NCI-H345 treated with DMSO at 0.1 percent for 48 hours (cell line): ENCODE measurements around the gene NRIP1.

Experiments used
- DNase-seq: peaks from one replicate; lab custom pipeline; 2025; ENCODE audit not compliant: unreplicated experiment; lab: John Stamatoyannopoulos, UW

The NRIP1 gene

GRCh38 chr21:15009837-15010363 is 54.9 kb downstream of the NRIP1 start:
- DNase-seq = no peak

- DNase-seq = no peak
Measured at GRCh38 chr21:15007716-15008296, 57.0 kb downstream of the NRIP1 start.

GRCh38 chr21:15006594-15007230 is 58.1 kb downstream of the NRIP1 start:
- no peak for DNase-seq

- no peak for DNase-seq
Measured at GRCh38 chr21:15005391-15005790, 59.4 kb downstream of the NRIP1 start.

GRCh38 chr21:15004721-15005370 is 60.0 kb downstream of the NRIP1 start:
- no peak for DNase-seq

GRCh38 chr21:15003463-15004135 is 61.2 kb downstream of the NRIP1 start:
- DNase-seq = no peak

GRCh38 chr21:15001857-15002606 is 62.8 kb downstream of the NRIP1 start:
- DNase-seq = no peak

GRCh38 chr21:15001113-15001512 is 63.7 kb downstream of the NRIP1 start:
- DNase-seq = no peak

- no peak for DNase-seq
Measured at GRCh38 chr21:15000081-15000480, 64.7 kb downstream of the NRIP1 start.

- no peak for DNase-seq
Measured at GRCh38 chr21:14998784-14999183, 66.0 kb downstream of the NRIP1 start.

GRCh38 chr21:14998336-14998735 is 66.5 kb downstream of the NRIP1 start:
- DNase-seq = no peak

- DNase-seq = no peak
Measured at GRCh38 chr21:14995695-14996490, 68.9 kb downstream of the NRIP1 start.

GRCh38 chr21:14995226-14995625 is 69.6 kb downstream of the NRIP1 start:
- no peak for DNase-seq

GRCh38 chr21:14993115-14993514 is 71.7 kb downstream of the NRIP1 start:
- DNase-seq = no peak

- no peak for DNase-seq
Measured at GRCh38 chr21:14991957-14992356, 72.8 kb downstream of the NRIP1 start.

GRCh38 chr21:14989359-14989758 is 75.4 kb downstream of the NRIP1 start:
- no peak for DNase-seq

- no peak for DNase-seq
Measured at GRCh38 chr21:14988760-14989159, 76.0 kb downstream of the NRIP1 start.

GRCh38 chr21:14987370-14988170 is 77.2 kb downstream of the NRIP1 start:
- no peak for DNase-seq

GRCh38 chr21:14985306-14985705 is 79.5 kb downstream of the NRIP1 start:
- DNase-seq = no peak
